Suprapubic skin (tissue), 2 donors: ENCODE data around the gene RNF26.

ENCODE experiments used
- EP300 ChIP-seq: sonication (generic); formaldehyde crosslinking; IDR thresholded peaks from one replicate; pipeline ENCODE4 v1.6.1; 2017; ENCODE audit warnings: antibody characterized with exemption
- POLR2A ChIP-seq, 2 donors: fragments of 450-650 bp; IDR thresholded peaks; one replicate each; pipeline ENCODE4 v1.6.1; 2017; ENCODE audit warnings: antibody characterized with exemption in 2 of 2, mild to moderate bottlenecking in 2 of 2, moderate library complexity in 2 of 2

GRCh38 chr11:119355091-119355843, 20.9 kb downstream of the RNF26 start:
- no peak for TF ChIP-seq EP300
- no peak for TF ChIP-seq POLR2A (IDR thresholded peaks at IDR 0.05)
